K562 (cell line): ENCODE data around the gene TNFAIP3. TPM values are rescaled to one million over a fixed set of nuclear protein-coding genes. Genes with fewer than 3 reads are reported as not detected.

Experiments
- CREB1 ChIP-seq, 2 experiments: sonication (generic) in 1 of 2; formaldehyde crosslinking in 1 of 2; IDR thresholded peaks; 2 replicates each; pipeline versions ENCODE4 v1.6.1 to v1.8.0; 2012 to 2022; ENCODE audit warnings: inconsistent platforms in 1 of 2, mild to moderate bottlenecking in 1 of 2, missing genetic modification reagents in 1 of 2, moderate library complexity in 1 of 2
- EP300 ChIP-seq: IDR thresholded peaks from 2 replicates; pipeline ENCODE4 v1.6.1; 2012; ENCODE audit warnings: low read length, improper control_type of control experiment
- ILK ChIP-seq: fragments of 450-650 bp; IDR thresholded peaks from 2 replicates; pipeline ENCODE4 v1.6.1; 2016; ENCODE audit warnings: missing genetic modification characterization, low read depth, mild to moderate bottlenecking, missing compliant biosample characterization, moderate library complexity, borderline replicate concordance
- JUND ChIP-seq, 2 experiments: IDR thresholded peaks; 2 replicates in 1 of 2; 3 replicates in 1 of 2; pipeline ENCODE4 v1.6.1; 2011; ENCODE audit warnings: borderline replicate concordance in 2 of 2, low read depth in 2 of 2, low read length in 2 of 2, improper control_type of control experiment in 1 of 2, missing biosample characterization in 1 of 2, missing genetic modification characterization in 1 of 2, missing genetic modification reagents in 1 of 2
- KDM2B ChIP-seq: fragments of 250-450 bp; sonication (Bioruptor Pico); IDR thresholded peaks from 2 replicates; pipeline ENCODE4 v1.8.0; 2021; ENCODE audit warnings: mild to moderate bottlenecking, moderate library complexity
- PHTF2 ChIP-seq: fragments of 250-450 bp; sonication (Bioruptor Pico); IDR thresholded peaks from 2 replicates; pipeline ENCODE4 v1.5.0; 2021; ENCODE audit warnings: mild to moderate bottlenecking
- PML ChIP-seq: IDR thresholded peaks from 2 replicates; pipeline ENCODE4 v1.6.1; 2012; ENCODE audit warnings: low read length, inconsistent platforms
- PTRF ChIP-seq: fragments of 450-650 bp; IDR thresholded peaks from 2 replicates; pipeline ENCODE4 v1.6.1; 2016; ENCODE audit warnings: mild to moderate bottlenecking, missing genetic modification characterization, missing compliant biosample characterization
- RHOXF2B ChIP-seq: fragments of 250-450 bp; sonication (Bioruptor Pico); conservative IDR thresholded peaks from 2 replicates; pipeline ENCODE4 v1.5.1; 2021
- TFAP4 ChIP-seq: sonication (generic); formaldehyde crosslinking; IDR thresholded peaks from 2 replicates; pipeline ENCODE4 v1.8.0; 2022; ENCODE audit warnings: missing genetic modification reagents, mild to moderate bottlenecking, moderate library complexity, borderline replicate concordance
- ZNF3 ChIP-seq: fragments of 250-450 bp; sonication (Bioruptor Pico); IDR thresholded peaks from 2 replicates; pipeline ENCODE4 v1.5.0; 2021; ENCODE audit warnings: mild to moderate bottlenecking, moderate library complexity
- polyA plus RNA-seq, 8 experiments: library from polyadenylated mRNA; depleted of rRNA in 4 of 8; stranded (reverse) in 5 of 8; unstranded in 3 of 8; fragments of >200 nt; fragmentation: Nextera tagmentation in 2 of 8; fragmentation: Illumina TruSeq in 1 of 8; extraction: Ambion mirVana in 2 of 8; extraction: Trizol in 1 of 8; gene quantifications; 2 replicates each; pipeline versions ENCODE4 v1.2.1 to v1.2.3, GENCODE V29; 2011 to 2014; ENCODE audit warnings: inconsistent platforms in 1 of 8, missing spikeins in 1 of 8
- total RNA-seq, 7 experiments: library from RNA; depleted of rRNA in 6 of 7; stranded (reverse); fragments of >200 nt in 6 of 7; fragmentation: Illumina TruSeq in 2 of 7; extraction: Trizol in 2 of 7; gene quantifications; 2 replicates each; pipeline versions ENCODE4 v1.2.1 to v1.2.3, GENCODE V29; 2011 to 2021; ENCODE audit warnings: low replicate concordance in 1 of 7
- TF ChIP-seq, protein P1 (sequence below), 2 experiments: fragments of 450-650 bp in 1 of 2; sonication (generic) in 1 of 2; formaldehyde crosslinking in 1 of 2; IDR thresholded peaks; 2 replicates each; pipeline versions ENCODE4 v1.7.1 to v1.9.0; 2016 to 2022; ENCODE audit warnings: inconsistent platforms in 1 of 2, mild to moderate bottlenecking in 1 of 2, missing genetic modification reagents in 1 of 2
- TF ChIP-seq, protein P2 (sequence below), 2 experiments: fragments of 450-650 bp in 1 of 2; sonication (generic) in 1 of 2; formaldehyde crosslinking in 1 of 2; IDR thresholded peaks in 1 of 2; conservative IDR thresholded peaks in 1 of 2; 2 replicates each; pipeline versions ENCODE4 v1.6.1 to v1.8.1; 2016 to 2023; ENCODE audit warnings: mild to moderate bottlenecking in 2 of 2, moderate library complexity in 2 of 2, inconsistent platforms in 1 of 2, missing genetic modification reagents in 1 of 2

Gene TNFAIP3
- total and polyA plus RNA-seq, 9 of the 15 experiments (the other 6 are each of a cell fraction or from before 2014, with no cell fraction given): 0.79 to 17.0 (median 6.4) TPM

DNA sequence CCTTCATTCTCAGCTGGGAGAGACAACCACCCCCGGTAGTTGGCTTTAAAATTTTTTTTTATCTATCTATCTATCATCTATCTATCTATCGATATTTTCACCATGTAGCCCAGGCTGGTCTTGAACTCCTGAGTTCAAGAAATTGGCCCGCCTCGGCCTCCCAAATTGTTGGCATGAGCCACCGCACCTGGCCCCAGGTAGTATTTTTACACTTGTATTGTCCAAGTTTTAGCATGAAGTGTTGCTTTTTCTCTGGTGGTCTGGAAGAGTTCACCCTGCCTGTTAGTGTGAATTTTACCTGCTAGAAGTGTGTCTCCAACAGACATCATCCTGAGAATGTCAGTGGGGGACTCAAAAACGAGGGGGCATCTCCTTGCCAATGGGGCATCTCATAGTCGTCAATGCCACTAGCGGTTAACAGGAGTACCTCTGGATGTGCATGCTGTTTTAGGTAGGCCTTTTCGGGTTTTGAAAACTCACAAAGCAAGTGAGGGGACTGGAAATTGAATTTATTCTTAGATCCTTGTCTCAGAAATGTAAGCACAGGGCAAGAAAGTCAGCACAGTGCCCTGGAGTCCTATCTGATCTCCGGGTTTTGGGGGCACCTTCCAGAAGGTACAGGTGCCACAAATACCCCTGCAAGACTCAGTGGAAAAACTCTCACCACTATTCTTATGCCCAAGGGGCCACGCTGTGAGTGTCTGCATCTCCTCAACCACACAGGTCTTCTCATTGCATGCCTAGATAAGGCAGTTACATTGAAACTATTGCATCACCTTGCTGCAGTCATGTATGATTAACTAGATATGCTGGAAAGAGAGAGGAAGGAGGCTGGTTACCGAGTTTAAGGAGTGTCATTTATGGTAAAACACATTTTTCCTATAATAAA lies 37.1 kb downstream of the TNFAIP3 start (continued):
- TF ChIP-seq, protein P1, sequence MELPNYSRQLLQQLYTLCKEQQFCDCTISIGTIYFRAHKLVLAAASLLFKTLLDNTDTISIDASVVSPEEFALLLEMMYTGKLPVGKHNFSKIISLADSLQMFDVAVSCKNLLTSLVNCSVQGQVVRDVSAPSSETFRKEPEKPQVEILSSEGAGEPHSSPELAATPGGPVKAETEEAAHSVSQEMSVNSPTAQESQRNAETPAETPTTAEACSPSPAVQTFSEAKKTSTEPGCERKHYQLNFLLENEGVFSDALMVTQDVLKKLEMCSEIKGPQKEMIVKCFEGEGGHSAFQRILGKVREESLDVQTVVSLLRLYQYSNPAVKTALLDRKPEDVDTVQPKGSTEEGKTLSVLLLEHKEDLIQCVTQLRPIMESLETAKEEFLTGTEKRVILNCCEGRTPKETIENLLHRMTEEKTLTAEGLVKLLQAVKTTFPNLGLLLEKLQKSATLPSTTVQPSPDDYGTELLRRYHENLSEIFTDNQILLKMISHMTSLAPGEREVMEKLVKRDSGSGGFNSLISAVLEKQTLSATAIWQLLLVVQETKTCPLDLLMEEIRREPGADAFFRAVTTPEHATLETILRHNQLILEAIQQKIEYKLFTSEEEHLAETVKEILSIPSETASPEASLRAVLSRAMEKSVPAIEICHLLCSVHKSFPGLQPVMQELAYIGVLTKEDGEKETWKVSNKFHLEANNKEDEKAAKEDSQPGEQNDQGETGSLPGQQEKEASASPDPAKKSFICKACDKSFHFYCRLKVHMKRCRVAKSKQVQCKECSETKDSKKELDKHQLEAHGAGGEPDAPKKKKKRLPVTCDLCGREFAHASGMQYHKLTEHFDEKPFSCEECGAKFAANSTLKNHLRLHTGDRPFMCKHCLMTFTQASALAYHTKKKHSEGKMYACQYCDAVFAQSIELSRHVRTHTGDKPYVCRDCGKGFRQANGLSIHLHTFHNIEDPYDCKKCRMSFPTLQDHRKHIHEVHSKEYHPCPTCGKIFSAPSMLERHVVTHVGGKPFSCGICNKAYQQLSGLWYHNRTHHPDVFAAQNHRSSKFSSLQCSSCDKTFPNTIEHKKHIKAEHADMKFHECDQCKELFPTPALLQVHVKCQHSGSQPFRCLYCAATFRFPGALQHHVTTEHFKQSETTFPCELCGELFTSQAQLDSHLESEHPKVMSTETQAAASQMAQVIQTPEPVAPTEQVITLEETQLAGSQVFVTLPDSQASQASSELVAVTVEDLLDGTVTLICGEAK (IDR thresholded peaks at IDR 0.05): peak; percentile 75; the same call in 1 of the 2 replicates
- TF ChIP-seq, protein P1 (CRISPR knock-in tag; IDR thresholded peaks at IDR 0.05): no peak
- TF ChIP-seq RHOXF2B (CRISPR knock-in tag) (0 out of 2 replicates have a peak, but pooled peaks have one; percentile 64), TFAP4 (CRISPR knock-in tag) (0 out of 2 replicates have a peak, but pooled peaks have one; percentile 18), ILK (tag) (no peak), ZNF3 (CRISPR knock-in tag) (no peak), KDM2B (CRISPR knock-in tag) (no peak), PTRF (tag) (0 out of 2 replicates have a peak, but pooled peaks have one; percentile 8), CREB1 (IDR thresholded peaks at IDR 0.05) (peak; percentile 37; the same call in 1 of the 2 replicates), CREB1 (CRISPR knock-in tag; IDR thresholded peaks at IDR 0.05) (peak; percentile 31; the same call in 1 of the 2 replicates), JUND (IDR thresholded peaks at IDR 0.05; ENCODE audit: borderline replicate concordance, low read depth, low read length) (peak; percentile 97), JUND (tag; IDR thresholded peaks at IDR 0.05; ENCODE audit: borderline replicate concordance, low read depth, low read length) (peak; percentile 95), PHTF2 (CRISPR knock-in tag) (0 out of 2 replicates have a peak, but pooled peaks have one; percentile 18), EP300 (peak; percentile 98), PML (peak; percentile 80)
- TF ChIP-seq, protein P2, sequence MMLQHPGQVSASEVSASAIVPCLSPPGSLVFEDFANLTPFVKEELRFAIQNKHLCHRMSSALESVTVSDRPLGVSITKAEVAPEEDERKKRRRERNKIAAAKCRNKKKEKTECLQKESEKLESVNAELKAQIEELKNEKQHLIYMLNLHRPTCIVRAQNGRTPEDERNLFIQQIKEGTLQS (IDR thresholded peaks at IDR 0.05): peak; percentile 100
- TF ChIP-seq, protein P2 (CRISPR knock-in tag; conservative IDR thresholded peaks at IDR 0.05): peak; percentile 98
